ENCODE results near the gene KNDC1.

KNDC1 gene

DNA sequence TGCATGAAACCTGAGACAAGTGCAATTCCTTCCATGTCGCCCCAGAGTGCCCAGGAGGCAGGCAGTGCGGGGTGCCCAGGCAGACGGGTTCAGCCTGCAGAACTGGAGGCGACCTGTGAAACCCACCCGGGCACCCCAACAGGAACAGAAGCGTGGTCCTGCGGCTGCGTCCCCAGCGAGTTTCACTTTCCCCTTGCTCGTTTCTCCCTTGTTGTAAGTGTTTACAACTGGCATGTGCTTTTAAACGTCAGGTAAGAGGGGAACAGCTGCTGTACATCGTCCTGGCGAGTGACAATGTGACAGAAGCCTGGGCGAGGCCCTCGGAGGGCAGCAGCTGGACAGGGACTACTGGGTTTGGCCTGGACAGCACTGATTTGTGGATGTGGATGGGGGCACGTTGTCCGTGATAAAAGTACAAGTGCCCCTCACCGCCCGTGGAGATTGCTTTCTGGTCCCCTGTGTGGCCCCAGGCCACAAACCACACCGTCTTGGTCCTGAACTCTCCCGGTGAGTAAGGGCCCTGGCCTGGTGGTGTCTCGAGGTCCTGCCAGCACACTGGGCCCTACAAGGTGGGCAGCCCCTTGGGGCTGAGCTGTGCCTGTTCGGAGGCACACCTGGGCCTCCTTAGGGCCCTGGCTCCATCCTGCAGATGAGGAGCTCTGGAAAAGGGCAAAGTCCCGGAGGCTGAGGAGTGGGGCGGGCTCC is 81.6 kb downstream of the KNDC1 start:
- no peak for DNase-seq (ENCODE audit: low read depth)

DNA sequence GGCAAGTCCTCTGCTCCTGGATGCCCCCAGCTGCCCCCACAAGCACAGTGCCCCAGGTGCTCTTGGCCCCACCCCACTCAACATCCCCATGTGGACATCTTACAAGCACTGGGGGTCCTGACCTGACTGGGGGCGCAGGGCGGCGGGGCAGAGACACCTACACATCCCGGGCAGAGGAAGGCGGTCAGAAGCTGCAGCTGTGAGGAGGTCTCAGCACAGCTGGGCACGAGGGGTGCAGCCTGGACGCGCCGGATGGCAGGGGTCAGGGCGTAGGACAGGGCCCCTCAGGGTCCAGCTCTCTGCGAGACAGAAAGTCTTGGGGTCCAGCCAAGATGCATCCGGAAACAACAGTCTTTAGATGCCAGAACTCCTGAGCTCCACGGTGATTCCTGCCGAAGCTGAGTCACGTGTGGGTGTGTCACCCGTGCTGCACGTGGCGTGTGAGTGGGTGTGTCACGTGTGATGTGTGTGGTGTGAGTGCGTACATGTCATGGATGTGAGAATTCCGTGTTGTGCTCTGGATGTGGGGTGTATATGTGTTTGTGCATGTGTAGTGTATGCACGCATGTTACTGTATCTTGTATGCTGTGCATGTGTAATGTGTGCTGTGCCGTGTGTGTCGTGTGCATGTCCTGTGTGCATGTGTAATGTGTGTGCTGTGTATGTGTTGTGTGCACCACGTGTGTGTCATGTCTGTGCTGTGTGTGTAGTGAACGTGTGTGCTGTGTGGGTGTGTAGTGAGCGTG is 82.8 kb downstream of the KNDC1 start:
- peak; percentile 58 for DNase-seq (ENCODE audit: low read depth)

DNA sequence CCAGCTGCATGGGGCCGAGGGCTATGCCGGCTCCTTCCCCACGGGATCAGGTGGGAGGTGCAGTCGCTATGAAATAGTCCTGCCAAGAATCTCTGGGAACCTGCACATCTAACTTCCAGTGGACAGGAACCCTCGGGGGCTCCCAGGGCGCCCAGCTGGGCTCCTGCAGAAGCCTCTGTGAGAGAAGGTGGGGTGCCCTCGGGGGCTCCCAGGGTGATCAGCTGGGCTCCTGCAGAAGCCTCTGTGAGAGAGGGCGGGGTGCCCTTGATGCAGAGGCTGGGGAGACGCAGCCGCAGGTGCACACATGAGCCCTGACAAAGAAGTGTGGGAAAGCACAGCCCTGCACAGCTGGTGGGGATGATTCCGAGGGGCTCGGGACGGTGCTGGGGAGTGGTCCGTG is 83.6 kb downstream of the KNDC1 start:
- no peak for DNase-seq (ENCODE audit: low read depth)

DNA sequence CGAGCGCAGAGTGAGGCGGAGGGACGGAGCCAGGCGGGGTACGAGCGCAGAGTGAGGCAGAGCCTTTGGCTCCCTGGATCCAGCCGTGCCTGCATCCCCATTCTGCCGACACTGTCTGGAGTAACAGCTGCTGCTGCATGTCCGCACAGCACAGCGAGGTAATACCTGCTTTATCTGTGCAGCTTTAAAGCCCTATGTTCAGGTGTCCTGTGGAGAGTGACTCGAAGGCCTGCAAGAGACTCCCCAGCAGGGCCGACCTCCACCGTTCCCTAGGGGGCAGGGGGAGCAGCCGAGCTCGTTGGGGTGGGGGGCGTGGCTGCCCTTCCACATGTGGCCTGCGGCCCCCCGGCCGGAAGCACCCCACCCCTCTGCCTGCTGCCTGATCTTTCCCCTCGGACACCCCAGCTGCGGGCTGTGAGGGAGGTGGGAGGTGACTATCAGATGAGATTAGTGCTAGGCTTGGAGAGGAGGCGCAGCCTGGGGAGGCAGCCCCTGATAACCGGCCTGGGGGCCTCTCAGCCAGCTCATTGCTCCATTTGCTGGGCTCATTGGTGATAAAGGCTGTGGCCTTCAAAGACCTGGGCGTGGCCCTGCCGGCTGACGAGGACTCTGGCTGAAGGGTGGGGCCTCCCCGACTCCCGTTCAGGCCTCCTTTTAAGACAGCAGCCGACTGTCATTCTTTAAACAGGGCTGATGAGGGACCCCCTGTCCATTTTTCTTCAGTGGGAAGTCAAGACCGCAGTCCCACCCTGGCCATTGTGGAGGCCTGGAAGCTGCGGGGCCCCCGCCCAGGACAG is 85.6 kb downstream of the KNDC1 start:
- DNase-seq (ENCODE audit: low read depth): peak; percentile 36

DNA sequence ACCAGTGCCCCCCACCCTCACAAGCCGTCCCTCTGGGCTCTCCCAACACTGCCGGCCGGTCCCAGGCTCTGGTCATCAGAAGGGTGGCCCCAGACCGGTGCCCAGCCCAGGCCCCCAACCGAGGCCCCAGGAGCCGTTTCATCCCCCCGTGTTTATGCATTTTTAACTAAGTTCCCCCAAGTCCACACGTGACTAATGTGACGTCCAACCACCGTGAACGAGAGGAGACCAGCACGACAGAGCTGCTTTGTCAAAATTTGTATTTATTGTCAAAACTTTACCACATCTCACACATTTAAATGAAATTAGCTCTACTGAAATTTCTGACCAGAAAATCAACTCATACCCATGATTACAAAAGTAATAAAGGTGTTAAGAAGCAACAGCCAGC is 86.2 kb downstream of the KNDC1 start:
- no peak for DNase-seq (ENCODE audit: low read depth)

DNA sequence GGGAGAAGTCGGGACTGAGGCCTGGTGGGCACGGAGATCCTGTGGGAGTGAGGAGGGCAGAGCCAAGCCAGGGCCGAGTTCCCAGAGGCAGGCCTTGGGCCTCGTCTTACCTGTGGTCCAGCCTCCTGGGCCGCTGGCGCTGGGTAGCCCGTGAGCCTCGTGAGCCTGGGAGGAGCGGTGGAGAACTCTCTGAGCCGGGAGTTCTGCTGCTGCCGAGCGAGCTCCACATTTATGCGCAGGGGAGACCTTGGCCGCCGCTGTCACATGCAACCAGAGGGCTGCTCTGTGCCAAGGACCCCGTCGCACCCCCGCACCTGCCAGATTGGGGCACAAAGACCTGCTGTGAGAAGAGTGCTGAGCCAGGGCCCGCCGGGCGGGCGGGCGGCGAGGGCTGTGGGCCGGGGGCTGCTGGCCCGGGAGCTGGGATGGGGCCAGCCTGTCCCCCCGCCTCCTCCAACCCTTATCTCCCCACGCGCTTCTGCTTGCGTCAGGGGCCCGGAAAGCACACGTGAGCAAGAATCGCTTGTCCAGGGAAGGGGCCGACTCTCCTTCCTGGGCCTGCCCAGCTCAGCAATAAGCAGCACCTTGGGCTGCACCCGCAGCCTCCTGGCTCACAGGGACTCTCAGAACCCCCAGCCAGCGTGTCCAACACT is 87.8 kb downstream of the KNDC1 start:
- no peak for DNase-seq (ENCODE audit: low read depth)

DNA sequence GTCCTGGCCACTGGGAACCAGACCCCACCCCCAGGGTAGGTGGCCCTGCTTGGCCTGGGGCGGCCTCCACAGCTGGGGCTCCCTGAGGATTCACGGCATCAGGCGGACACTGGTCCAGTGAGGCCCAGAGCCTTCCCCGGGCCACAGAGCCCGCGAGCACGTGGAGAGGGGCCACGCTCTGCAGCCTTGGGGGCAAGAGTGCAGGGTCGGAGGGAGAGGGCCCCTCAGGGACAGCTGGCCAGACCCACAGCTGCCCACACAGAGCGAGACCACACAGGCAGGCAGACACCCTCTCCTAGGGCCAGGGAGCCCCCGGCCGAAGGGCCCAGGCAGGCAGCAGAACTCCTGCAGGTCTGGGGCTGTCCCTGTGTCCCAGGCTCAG is 88.3 kb downstream of the KNDC1 start:
- no peak for DNase-seq (ENCODE audit: low read depth)

DNA sequence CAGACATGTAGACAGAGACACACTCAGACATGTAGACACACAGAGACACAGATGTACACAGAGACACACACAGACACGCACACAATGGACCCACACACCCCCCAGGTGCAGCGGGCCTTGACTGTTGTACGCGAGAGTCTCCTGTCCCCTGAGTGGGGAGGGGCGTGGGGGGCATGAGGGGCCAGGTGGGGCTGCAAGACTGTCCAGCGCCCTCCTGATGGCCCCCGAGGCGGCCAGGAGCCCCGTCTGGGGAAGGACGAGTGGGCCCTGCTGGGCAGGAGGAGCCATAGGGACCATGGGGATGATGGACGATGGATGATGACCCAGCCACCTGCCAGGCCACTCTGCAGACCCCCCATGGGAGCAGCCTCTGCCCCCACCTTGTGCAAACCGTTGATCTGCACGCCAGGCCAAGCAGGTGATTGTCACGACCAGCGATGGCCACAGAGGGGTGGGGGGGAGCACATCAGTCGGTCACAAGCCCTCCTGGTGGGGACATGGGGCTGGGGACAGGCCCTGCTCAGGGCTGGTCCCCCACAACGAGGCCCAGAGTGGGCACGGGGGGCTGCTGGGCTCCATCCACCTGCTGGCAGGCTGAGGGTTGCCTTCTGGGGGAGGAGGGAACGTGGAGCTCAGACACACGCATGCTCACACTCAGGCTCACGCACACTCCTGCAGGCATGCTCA is 89.2 kb downstream of the KNDC1 start:
- no peak for DNase-seq (ENCODE audit: low read depth)

DNA sequence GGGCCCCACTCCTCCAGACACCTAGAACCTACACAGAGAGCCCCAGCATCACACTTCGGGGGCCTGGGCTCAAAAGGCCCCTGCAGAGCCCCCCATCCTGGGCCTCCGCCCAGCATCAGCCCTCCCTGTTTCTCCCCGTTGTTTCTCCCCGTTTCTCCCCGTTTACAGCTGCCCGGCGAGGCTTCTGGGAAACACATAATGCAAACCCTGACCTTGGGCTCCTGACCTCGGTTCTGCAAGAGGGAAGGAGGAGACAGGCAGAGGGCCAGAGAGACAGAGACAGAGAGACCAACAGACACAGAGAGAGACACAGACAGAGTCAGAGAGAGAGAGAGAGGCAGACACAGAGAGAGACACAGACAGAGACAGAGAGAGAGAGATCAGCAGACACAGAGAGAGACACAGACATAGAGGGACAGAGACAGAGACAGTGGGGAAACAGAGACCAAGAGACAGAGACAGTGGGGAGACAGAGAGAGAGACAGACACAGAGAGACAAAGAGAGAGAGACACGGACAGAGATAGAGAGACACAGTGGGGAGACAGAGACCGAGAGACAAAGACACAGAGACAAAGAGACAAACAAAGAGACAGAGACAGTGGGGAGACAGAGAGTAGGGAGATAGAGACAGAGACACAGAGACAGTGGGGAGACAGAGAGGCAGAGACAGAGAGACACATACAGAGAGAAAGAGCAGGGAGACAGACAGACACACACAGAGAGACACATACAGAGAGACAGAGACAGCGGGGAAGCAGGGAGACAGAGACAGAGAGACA is 90.1 kb downstream of the KNDC1 start:
- DNase-seq (ENCODE audit: low read depth): no peak

DNA sequence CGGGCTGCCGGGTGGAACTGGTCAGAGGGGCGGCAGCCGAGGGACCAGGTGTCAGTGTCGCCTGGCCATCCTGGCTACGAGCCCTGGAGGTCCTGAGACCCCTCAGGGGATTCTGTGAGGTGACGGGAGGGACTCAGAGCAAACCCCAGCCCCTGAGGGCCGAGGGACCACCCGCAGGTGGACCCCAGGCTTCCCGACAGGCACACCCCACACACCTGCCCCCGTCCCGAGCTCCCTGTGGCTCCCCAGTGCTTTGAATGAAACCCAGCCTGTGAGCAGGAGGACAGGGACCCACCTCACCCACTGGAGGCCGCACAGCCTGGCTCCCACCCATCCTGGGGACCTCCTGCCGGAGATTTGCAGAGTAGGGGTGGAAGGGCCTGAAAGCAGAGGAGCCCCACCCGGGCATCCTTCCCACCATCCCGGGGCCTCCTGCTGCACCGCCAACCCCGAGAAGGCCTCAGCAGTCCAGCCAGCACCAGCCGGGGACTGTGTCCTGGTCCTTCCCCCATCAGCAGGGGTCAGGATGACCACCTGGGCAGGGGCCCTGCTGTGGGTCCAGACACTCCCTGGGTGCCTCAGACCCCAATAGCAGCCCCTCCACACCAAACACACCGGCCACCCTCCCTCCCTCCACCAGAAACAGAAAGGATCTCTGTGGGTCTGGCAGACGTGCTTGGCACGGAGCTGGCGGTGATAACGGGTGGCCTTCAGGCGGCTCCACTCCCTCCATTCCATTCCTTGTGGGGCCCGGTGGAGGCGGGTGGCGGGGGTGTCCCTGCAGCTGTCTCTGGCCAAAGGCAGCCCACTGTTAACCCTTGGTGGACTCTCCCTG is 91.6 kb downstream of the KNDC1 start:
- DNase-seq (ENCODE audit: low read depth): no peak

DNA sequence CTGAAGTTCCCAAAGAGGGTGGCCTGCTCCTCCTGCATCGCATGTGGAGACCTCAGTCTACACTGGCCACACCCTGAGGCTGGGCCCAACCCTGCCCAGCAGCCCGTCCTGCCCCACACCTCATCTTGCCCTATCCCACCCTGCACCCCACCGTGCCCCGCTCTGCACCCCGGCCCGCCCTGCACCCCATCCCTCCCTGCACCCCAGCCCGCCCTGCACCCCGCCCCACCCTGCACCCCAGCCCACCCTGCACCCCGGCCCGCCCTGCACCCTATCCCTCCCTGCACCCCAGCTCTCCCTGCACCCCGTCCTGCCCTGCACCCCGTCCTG is 92.2 kb downstream of the KNDC1 start:
- no peak for DNase-seq (ENCODE audit: low read depth)

DNA sequence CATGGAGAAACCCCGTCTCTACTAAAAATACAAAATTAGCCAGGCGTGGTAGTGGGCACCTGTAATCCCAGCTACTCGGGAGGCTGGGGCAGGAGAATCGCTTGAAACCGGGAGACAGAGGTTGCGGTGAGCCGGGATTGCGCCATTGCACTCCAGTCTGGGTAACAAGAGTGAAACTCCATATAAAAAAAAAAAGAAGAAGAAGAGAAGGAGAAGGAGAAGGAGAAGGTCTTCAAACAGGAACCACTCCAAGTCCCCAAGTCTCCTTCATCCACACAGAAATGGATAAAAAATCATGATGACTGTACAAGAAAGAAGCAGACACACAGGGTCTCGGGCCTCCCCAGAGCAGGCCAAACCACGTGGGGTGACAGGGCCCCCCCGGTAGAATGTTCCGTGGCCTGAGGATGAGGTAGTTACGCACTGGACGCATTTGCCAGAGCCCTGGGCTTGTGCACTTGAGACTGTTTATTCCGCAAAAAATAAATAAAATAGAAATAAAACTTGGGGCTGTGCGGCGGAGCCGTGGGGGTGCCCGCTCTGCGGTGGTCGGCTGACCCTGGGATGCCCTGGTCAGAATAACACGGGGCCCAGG is 93.4 kb downstream of the KNDC1 start:
- DNase-seq (ENCODE audit: low read depth): no peak

DNA sequence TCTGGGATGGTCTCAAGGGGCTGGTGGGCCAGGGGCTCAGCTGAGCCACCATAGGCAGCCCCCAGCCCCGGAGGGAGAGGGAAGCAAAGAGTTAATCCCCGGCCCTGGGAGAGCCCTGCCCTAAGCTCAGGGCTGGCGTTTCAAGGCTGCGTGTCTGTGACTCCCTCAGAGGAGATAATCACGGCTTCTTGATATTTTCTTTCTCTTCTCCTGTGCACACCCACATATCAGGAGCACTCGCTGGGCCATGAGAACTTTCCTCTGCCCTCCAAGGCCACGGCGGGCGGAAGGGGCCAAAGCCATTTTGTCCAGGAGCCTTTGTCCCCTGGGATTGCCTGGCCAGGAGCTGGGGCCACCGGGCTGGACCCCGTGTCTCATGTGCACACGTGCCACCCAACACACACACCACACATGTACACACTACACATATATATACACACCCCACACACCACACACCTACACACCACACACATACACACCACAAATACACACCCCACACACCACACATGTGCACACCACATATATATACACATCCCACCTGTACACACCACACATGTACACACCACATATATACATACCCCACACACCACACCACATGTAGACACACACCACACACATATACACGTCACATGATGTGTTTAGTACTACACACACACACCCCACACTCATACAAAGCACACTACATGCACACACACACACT is 94.6 kb downstream of the KNDC1 start:
- DNase-seq (ENCODE audit: low read depth): no peak

DNA sequence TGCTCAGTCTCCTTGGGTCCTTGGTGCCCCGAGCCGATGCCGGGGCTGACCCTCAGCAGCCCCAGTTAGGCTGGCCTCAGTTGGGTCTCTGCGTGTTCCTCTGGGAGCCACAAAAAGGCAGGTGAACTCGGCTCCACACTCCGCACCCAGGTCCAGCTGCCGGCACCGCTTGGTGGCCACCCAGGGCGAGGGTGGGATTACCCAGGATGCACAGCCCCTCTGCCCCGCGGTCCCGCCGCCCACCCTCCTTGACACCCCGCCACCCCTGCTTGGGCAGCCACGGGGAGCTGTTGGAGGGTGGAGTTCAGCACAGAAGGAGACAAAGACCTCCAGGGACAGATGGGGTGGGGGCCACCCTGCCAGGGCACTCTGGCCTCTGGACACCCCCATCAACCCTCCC is 95.3 kb downstream of the KNDC1 start:
- no peak for DNase-seq (ENCODE audit: low read depth)

DNA sequence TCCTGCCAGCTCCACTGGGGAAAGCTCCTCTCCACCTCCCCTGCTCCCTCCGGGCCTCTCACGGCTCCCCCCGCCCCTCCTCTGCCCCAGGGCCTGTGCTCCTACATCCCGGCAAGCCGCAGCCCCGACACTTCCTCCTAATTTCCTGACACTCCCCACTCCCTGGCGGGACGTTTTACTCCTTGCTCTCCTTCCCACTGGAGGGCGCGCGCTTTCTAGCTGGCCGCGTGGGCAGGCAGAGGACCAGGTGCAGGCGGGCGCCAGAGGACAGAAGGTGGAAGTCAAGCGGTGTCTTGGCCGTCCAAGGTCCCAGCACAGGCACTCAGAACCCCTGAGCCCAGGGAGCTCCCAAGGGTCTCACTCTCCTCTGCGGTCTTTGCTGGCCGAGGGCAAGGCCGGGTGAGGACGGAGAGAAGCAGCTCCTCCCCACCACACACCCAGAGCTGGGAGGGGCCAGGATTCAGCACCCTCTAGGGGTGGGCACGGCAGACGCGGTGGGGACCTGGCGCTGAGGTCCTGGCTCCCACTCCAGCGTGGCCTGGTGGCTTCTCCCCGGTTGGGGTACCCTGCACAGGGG is 97.6 kb downstream of the KNDC1 start:
- peak; percentile 49 for DNase-seq (ENCODE audit: low read depth)

DNA sequence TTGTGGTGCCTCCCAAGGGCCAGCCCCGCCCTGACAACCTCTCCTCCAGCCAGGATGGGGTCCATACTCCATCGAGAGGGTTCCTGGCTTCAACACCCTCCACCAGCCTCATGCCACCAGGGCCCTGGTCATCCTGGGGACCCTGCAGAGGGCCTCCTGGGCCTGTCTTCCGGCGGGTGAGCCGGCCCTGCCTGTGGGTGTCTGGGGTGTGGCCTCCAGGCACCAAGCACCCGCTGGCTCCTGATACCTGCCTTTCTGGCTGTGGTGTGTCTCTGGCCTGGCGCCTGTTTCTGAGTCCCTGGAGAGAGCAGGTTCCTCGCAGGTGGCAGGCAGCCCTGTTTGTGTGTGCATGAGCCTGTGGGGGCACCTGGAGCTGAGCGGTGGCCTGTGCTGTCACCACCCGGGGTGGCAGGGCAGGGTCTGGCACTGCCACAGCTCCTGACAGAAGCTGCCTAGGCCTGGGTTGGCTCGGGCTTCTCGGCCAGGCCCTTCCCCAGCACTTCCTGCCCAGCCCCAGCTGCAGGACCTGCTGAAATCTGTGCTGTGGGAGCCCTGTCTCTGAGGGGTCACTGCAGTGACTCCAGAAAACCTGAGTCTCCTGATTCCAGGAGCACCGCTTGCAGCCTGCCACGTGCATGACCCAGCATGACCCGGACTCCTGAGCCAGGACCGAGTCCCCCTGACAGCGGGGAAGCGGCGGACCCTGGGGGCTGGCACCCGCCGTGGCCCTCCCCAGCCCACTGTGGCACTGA is 98.2 kb downstream of the KNDC1 start:
- peak; percentile 19 for DNase-seq (ENCODE audit: low read depth)

DNA sequence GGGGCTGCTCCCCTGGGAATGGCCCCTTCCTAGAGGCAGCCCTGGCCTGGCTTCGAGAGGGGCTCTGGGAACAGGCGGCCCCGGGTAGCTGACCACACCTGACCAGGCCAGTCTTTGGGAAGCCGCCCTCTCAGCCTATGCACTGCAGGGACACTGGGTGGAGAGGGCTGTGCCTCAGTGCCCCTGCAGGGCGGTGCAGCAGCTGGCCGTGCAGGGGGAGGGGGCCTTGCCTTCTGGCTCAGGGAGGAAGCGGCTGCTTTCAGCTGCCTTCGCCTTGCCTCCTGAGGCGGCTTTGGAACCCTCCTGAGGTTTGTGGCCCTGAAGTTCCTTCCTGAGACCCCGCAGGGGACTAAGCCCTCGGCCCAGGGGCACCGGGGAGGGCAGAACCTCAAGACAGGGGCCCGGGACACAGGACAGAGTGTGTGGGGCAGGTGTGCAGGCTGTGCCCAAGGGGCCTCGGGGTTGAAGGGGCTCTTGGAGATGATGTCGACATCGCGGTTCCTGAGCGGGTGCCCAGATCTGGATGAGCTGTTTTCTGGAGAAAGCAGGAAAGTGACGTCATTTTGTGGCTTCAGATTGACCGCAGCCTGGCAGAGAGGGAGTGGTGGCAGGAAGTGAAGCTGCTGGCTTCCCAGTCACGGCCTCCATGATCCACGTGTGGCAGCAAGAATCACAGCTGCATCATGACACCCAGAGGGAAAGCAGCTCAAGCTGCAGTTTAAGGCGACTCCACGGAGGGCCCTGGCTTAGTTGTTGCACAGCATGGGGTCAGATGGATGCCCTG is 99.0 kb downstream of the KNDC1 start:
- peak; percentile 100 for DNase-seq (ENCODE audit: low read depth)

Data from ELR (cell line).